ENCODE measurements around the gene LAMTOR3. TPM values are rescaled to one million over a fixed set of nuclear protein-coding genes. Genes with fewer than 3 reads are reported as not detected.

LAMTOR3 gene
- total RNA-seq, 1 experiment from 2014 or later: 21.2 TPM

DNA sequence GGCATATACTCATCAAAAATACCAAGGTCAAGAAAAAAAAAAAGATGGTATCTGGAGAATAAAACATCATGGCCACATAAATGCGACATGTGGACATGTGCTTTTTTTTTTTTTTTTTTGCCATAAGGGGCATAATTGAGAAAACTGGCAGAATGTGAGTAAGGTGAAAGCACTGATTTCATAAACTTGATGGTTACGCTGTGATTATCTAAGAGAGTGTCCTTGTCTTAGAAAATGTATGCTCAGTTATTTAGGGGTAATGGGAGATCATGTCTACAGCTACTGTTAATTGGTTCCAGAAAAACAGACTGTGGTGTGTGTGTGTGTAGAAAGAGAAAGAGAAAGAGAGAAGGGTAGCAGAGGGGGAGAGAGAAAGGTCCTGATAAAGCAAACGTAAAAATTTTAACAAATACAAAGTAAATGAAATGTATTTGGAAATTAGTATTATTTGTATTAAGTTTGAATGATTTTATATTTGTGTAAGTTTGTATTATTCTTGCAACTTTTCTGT lies 44.1 kb upstream of the LAMTOR3 start (continued):
- no peak for TF ChIP-seq ETV6 (CRISPR knock-in tag; IDR thresholded peaks at IDR 0.05)
- TF ChIP-seq, protein P1, sequence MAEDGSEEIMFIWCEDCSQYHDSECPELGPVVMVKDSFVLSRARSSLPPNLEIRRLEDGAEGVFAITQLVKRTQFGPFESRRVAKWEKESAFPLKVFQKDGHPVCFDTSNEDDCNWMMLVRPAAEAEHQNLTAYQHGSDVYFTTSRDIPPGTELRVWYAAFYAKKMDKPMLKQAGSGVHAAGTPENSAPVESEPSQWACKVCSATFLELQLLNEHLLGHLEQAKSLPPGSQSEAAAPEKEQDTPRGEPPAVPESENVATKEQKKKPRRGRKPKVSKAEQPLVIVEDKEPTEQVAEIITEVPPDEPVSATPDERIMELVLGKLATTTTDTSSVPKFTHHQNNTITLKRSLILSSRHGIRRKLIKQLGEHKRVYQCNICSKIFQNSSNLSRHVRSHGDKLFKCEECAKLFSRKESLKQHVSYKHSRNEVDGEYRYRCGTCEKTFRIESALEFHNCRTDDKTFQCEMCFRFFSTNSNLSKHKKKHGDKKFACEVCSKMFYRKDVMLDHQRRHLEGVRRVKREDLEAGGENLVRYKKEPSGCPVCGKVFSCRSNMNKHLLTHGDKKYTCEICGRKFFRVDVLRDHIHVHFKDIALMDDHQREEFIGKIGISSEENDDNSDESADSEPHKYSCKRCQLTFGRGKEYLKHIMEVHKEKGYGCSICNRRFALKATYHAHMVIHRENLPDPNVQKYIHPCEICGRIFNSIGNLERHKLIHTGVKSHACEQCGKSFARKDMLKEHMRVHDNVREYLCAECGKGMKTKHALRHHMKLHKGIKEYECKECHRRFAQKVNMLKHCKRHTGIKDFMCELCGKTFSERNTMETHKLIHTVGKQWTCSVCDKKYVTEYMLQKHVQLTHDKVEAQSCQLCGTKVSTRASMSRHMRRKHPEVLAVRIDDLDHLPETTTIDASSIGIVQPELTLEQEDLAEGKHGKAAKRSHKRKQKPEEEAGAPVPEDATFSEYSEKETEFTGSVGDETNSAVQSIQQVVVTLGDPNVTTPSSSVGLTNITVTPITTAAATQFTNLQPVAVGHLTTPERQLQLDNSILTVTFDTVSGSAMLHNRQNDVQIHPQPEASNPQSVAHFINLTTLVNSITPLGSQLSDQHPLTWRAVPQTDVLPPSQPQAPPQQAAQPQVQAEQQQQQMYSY (CRISPR knock-in tag; IDR thresholded peaks at IDR 0.05): no peak
- no peak for TF ChIP-seq JUN (CRISPR knock-in tag; IDR thresholded peaks at IDR 0.05)
- no peak for TF ChIP-seq RORB (CRISPR knock-in tag; IDR thresholded peaks at IDR 0.05)
- no peak for TF ChIP-seq NFE2L1 (CRISPR knock-in tag; IDR thresholded peaks at IDR 0.05)

DNA sequence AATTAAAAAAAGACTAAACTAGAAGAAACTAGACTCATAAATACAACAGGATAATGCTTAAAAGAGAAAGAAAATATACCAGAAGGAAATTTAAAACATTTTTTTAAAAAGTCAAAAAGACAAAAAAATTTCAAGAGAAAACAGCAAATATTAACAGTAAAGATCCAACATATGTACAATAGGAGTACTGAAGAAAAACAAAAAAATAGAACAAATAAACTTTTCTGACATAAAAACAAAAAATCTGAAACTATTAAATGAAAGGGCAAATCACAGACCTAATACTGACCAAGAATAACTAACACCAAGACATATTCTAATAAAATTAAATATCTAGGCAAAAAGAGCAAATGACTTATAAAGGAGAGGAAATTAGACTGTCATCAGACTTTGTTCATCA lies 40.7 kb upstream of the LAMTOR3 start:
- ChIA-PET CTCF (no interaction called here), POLR2A (no interaction called here)
- no peak for TF ChIP-seq FOXK1 (CRISPR knock-in tag; IDR thresholded peaks at IDR 0.05)
- TF ChIP-seq SMAD4 (CRISPR knock-in tag; IDR thresholded peaks at IDR 0.05): no peak
- TF ChIP-seq, protein P2, sequence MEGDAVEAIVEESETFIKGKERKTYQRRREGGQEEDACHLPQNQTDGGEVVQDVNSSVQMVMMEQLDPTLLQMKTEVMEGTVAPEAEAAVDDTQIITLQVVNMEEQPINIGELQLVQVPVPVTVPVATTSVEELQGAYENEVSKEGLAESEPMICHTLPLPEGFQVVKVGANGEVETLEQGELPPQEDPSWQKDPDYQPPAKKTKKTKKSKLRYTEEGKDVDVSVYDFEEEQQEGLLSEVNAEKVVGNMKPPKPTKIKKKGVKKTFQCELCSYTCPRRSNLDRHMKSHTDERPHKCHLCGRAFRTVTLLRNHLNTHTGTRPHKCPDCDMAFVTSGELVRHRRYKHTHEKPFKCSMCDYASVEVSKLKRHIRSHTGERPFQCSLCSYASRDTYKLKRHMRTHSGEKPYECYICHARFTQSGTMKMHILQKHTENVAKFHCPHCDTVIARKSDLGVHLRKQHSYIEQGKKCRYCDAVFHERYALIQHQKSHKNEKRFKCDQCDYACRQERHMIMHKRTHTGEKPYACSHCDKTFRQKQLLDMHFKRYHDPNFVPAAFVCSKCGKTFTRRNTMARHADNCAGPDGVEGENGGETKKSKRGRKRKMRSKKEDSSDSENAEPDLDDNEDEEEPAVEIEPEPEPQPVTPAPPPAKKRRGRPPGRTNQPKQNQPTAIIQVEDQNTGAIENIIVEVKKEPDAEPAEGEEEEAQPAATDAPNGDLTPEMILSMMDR (IDR thresholded peaks at IDR 0.05): no peak
- TF ChIP-seq PRRX2 (CRISPR knock-in tag; IDR thresholded peaks at IDR 0.05): no peak
- TF ChIP-seq, protein P3, sequence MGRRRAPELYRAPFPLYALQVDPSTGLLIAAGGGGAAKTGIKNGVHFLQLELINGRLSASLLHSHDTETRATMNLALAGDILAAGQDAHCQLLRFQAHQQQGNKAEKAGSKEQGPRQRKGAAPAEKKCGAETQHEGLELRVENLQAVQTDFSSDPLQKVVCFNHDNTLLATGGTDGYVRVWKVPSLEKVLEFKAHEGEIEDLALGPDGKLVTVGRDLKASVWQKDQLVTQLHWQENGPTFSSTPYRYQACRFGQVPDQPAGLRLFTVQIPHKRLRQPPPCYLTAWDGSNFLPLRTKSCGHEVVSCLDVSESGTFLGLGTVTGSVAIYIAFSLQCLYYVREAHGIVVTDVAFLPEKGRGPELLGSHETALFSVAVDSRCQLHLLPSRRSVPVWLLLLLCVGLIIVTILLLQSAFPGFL (CRISPR knock-in tag; IDR thresholded peaks at IDR 0.05; ENCODE audit: borderline replicate concordance): no peak
- no peak for TF ChIP-seq RELA (CRISPR knock-in tag; IDR thresholded peaks at IDR 0.05; ENCODE audit: borderline replicate concordance)
- DNase-seq (ENCODE audit: low spot score) (no peak), ATAC-seq (no peak)
- Mint-ChIP-seq H3K4me3 (no peak overlapping the region), H3K27ac (no peak overlapping the region), H3K36me3 (peaks cover 30% of the 10 kb centered on the region), H3K27me3 (ENCODE audit: low read depth) (no peaks in the 10 kb centered on the region), H3K4me1 (no peaks in the 10 kb centered on the region), H3K9me3 (peaks cover 15% of the 10 kb centered on the region)

DNA sequence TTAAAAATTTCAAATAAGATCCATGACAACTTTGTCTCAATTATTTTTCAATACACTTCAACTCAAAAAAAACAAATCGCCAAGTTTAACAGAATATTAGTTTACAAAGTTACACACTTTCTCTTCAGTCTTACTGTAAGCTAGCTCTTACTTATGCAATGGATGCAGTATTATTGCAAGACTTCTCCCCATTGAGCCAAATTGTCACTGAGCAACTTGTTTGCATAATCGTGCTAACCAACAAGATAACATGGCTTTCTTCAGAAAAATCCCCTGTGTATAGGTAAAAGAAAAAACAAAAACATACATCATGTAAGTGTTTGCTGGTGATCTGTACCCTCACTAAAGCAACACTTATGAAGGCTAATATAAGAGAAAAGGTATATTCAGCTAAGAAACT lies 33.3 kb upstream of the LAMTOR3 start:
- peaks cover 11% of the 10 kb centered on the region for H3K36me3 Mint-ChIP-seq
- POLR2A ChIA-PET: no interaction called here
- CTCF ChIA-PET: no interaction called here

DNA sequence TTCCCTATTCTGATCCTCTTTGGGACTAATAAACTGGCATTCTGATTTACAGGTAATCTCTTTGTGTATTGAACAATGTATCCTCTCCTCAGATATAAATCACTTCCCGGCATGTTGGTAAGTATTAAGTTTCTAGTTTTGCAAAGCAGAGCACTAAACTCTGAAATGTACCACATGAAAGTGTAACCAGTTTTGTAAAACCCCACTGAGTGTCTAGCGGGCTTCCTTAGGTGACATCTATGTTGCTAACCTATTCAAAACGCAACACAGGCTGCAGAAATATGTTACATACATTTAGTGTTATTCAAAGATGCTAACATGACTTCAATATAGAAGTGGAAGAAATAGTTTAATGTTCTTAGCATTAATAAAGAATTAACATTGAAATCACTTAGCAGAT lies 26.9 kb upstream of the LAMTOR3 start:
- H3K27me3 Mint-ChIP-seq (ENCODE audit: low read depth): no peaks in the 10 kb centered on the region
- CTCF ChIA-PET: interaction anchor here (1.2 kb wide), 1 partner anchor 25 kb away, joined by 3 read pairs; the partner anchor contains the start of gene DNAJB14
- H3K27ac Mint-ChIP-seq: no peak overlapping the region
- no peak for TF ChIP-seq TP53 (CRISPR knock-in tag; IDR thresholded peaks at IDR 0.05)
- no peak for TF ChIP-seq ZNF423 (CRISPR knock-in tag; IDR thresholded peaks at IDR 0.05)
- TF ChIP-seq, protein P4, sequence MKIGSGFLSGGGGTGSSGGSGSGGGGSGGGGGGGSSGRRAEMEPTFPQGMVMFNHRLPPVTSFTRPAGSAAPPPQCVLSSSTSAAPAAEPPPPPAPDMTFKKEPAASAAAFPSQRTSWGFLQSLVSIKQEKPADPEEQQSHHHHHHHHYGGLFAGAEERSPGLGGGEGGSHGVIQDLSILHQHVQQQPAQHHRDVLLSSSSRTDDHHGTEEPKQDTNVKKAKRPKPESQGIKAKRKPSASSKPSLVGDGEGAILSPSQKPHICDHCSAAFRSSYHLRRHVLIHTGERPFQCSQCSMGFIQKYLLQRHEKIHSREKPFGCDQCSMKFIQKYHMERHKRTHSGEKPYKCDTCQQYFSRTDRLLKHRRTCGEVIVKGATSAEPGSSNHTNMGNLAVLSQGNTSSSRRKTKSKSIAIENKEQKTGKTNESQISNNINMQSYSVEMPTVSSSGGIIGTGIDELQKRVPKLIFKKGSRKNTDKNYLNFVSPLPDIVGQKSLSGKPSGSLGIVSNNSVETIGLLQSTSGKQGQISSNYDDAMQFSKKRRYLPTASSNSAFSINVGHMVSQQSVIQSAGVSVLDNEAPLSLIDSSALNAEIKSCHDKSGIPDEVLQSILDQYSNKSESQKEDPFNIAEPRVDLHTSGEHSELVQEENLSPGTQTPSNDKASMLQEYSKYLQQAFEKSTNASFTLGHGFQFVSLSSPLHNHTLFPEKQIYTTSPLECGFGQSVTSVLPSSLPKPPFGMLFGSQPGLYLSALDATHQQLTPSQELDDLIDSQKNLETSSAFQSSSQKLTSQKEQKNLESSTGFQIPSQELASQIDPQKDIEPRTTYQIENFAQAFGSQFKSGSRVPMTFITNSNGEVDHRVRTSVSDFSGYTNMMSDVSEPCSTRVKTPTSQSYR (CRISPR knock-in tag; IDR thresholded peaks at IDR 0.05): no peak
- TF ChIP-seq, protein P5, sequence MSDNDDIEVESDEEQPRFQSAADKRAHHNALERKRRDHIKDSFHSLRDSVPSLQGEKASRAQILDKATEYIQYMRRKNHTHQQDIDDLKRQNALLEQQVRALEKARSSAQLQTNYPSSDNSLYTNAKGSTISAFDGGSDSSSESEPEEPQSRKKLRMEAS (CRISPR knock-in tag; IDR thresholded peaks at IDR 0.05): no peak
- no peak for TF ChIP-seq GRHL2 (CRISPR knock-in tag; IDR thresholded peaks at IDR 0.05; ENCODE audit: insufficient replicate concordance, severe bottlenecking)
- TF ChIP-seq, protein P6, sequence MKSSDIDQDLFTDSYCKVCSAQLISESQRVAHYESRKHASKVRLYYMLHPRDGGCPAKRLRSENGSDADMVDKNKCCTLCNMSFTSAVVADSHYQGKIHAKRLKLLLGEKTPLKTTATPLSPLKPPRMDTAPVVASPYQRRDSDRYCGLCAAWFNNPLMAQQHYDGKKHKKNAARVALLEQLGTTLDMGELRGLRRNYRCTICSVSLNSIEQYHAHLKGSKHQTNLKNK (CRISPR knock-in tag; IDR thresholded peaks at IDR 0.05): no peak

More for the DNA sequence above, 33.3 kb upstream of the LAMTOR3 start:
- DNase-seq (ENCODE audit: low spot score) (no peak), ATAC-seq (no peak)
- H3K9me3 Mint-ChIP-seq: no peaks in the 10 kb centered on the region
- no peak overlapping the region for H3K27ac Mint-ChIP-seq
- H3K4me3 Mint-ChIP-seq: no peak overlapping the region
- no peaks in the 10 kb centered on the region for H3K27me3 Mint-ChIP-seq (ENCODE audit: low read depth)
- H3K4me1 Mint-ChIP-seq: no peaks in the 10 kb centered on the region
- no peak for TF ChIP-seq ZNF219 (CRISPR knock-in tag; IDR thresholded peaks at IDR 0.05; ENCODE audit: borderline replicate concordance)
- TF ChIP-seq, protein P7, sequence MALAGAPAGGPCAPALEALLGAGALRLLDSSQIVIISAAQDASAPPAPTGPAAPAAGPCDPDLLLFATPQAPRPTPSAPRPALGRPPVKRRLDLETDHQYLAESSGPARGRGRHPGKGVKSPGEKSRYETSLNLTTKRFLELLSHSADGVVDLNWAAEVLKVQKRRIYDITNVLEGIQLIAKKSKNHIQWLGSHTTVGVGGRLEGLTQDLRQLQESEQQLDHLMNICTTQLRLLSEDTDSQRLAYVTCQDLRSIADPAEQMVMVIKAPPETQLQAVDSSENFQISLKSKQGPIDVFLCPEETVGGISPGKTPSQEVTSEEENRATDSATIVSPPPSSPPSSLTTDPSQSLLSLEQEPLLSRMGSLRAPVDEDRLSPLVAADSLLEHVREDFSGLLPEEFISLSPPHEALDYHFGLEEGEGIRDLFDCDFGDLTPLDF (CRISPR knock-in tag; IDR thresholded peaks at IDR 0.05): no peak
- TF ChIP-seq SOX15 (CRISPR knock-in tag; IDR thresholded peaks at IDR 0.05): no peak
- no peak for TF ChIP-seq NR2C2 (CRISPR knock-in tag; IDR thresholded peaks at IDR 0.05)
- TF ChIP-seq NFE2L1 (CRISPR knock-in tag; IDR thresholded peaks at IDR 0.05): no peak

More for the DNA sequence above, 26.9 kb upstream of the LAMTOR3 start:
- peaks cover 24% of the 10 kb centered on the region for H3K36me3 Mint-ChIP-seq
- POLR2A ChIA-PET: no interaction called here
- DNase-seq (ENCODE audit: low spot score) (no peak), ATAC-seq (no peak)
- no peak overlapping the region for H3K4me3 Mint-ChIP-seq
- H3K4me1 Mint-ChIP-seq: no peaks in the 10 kb centered on the region
- no peaks in the 10 kb centered on the region for H3K9me3 Mint-ChIP-seq
